HG02870 (cell line): Measurements from ENCODE around the gene OR5D18.
"Not testable (repeated sequence)": the region's sequence is repeated elsewhere in the genome, so short reads cannot be mapped to it uniquely, and the experiment has no call there.

Source experiments
- ATAC-seq: cut with Tn5 transposase; IDR thresholded peaks from one replicate; pipeline ENCODE4 v1.9.1; 2021; ENCODE audit warnings: mild to moderate bottlenecking, moderate library complexity; ENCODE audit not compliant: unreplicated experiment

The OR5D18 gene

DNA sequence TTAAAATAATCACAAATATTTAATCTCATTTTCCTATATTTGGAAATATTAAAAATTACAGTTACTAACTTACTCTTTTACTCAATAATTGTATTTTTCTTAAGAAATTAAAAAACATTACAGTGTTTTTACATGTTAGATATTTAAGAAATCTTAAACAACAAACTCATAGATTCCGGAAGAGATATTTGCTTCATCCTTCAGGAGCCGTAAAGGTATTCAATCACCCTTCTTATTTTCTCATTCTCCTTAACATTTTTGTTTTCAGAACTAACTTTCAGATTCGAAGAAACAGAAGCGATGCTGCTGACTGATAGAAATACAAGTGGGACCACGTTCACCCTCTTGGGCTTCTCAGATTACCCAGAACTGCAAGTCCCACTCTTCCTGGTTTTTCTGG lies at the start of gene OR5D18:
TSS of gene OR5D18 (plus strand) at position 301 of the 400 bp plus-strand sequence. CDS start at position 301, 0 bp downstream.
- ATAC-seq, result no peak

DNA sequence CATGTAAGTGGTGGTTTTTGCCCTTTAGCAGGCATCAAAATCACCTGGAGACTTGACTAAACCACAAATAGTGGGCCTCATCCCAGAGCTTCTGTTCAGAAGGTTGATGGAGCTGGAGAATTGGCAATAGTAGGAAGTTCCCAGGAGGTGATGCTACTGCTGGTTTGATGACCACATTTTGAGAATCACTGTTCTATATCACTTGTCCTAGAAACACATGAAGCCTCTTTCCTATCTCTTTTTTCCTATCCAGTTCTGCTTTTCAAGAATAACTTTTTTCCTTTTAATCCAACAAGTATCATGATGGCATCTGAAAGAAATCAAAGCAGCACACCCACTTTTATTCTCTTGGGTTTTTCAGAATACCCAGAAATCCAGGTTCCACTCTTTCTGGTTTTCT lies 46.3 kb upstream of the OR5D18 start, which contains the start of gene OR5D13:
TSS of gene OR5D13 (plus strand) at position 301 of the 400 bp plus-strand sequence. CDS start at position 301, 0 bp downstream.
- ATAC-seq, result no peak

GRCh38 chr11:55791606-55792005 lies 27.8 kb upstream of the OR5D18 start:
- no peak for ATAC-seq

GRCh38 chr11:55793321-55793720 lies 26.1 kb upstream of the OR5D18 start:
- ATAC-seq, result no peak

DNA sequence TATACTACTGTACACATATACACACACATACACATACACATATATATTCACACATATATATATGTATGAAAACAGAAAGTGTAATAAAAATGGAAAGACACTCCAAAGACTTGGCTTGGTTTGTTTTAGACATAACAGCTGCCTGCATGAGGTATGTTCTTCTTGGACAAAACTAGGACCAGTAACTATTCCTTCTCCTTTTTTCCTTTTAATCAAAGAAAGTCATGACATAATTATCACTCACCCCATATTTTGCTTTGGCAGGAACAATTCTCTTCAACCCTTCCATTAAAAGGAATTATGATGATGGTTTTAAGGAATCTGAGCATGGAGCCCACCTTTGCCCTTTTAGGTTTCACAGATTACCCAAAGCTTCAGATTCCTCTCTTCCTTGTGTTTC lies 24.2 kb upstream of the OR5D18 start, which contains the start of gene OR5D14:
TSS of gene OR5D14 (plus strand) at position 301 of the 400 bp plus-strand sequence. CDS start at position 301, 0 bp downstream.
- ATAC-seq, result no peak

- ATAC-seq, result no peak
Observed at GRCh38 chr11:55806248-55806647, 13.2 kb upstream of the OR5D18 start.

DNA sequence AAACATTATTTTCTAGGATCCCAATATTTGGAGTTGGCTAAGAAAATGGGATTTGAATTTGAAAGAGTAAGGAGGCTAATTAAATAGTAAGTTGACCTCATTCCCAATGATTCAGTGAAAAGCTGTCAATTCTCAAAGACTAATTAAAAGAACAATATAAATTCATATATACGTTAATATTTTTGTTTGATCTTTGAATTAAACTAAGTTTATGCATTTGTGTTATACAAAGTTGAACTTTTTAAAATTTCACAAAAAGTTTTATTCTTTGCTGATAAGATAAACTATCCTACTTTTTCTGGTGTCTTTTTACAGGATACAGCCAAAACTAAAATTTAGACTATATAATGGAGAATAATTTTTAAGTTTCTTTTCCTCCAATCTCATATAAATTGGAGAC lies 8.4 kb upstream of the OR5D18 start, which contains the start of gene OR5L1:
TSS of gene OR5L1 (plus strand) at position 301 of the 400 bp plus-strand sequence. CDS start 100 bp downstream, outside the sequence.
- no peak for ATAC-seq

DNA sequence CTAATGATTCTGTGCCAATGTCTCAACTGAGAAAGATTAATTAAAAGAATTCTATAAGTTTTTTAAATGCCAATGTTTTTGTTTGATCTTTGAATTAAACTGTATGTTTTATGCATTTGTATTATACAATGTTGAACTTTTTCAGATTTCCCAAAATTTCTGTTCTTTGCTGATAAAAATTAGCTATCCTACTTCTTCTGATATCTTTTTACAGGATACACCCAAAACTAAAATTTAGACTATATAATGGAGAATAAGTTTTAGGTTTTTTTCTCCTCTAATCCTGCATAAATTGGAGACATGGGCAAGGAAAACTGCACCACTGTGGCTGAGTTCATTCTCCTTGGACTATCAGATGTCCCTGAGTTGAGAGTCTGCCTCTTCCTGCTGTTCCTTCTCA lies 7.5 kb downstream of the OR5D18 start, which contains the start of gene OR5L2:
TSS of gene OR5L2 (plus strand) at position 301 of the 400 bp plus-strand sequence. CDS start at position 301, 0 bp downstream.
- ATAC-seq, result no peak

DNA sequence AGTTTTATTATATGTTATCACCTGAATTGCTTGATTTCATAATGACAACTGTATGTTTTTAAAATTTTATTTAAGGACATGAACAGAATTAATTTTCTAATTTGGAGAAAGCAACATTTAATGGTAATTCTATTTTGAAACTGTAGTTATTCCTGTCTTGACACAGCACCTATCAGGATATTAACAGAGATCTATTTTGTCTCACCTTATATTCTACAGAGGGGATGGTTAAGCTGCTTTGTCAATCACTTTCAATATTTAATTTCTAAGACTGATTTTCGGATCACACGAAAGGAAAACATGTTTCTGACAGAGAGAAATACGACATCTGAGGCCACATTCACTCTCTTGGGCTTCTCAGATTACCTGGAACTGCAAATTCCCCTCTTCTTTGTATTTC lies 19.0 kb downstream of the OR5D18 start, which contains the start of gene OR5D16:
TSS of gene OR5D16 (plus strand) at position 301 of the 400 bp plus-strand sequence. CDS start at position 301, 0 bp downstream.
- ATAC-seq, result no peak

DNA sequence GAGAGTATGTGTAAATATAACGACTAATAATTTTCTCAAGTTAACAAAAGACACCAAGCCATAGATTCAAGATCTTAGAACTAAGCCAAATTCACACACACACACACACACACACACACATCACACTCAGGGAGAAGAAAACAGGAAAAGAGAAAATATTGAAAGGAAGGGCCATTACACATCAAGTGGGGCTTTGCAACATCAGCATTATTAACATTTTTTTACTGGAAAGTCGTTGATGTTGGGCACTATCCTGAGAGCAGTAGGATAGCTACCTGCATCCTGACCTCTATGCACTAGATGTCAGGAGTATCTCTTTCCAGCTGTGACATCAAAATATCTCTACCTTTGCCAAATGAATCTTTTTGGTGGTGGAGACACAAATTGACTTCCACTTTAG lies 28.0 kb downstream of the OR5D18 start:
- ATAC-seq, result no peak

GRCh38 chr11:55849037-55849436 lies 29.6 kb downstream of the OR5D18 start:
- no peak for ATAC-seq

DNA sequence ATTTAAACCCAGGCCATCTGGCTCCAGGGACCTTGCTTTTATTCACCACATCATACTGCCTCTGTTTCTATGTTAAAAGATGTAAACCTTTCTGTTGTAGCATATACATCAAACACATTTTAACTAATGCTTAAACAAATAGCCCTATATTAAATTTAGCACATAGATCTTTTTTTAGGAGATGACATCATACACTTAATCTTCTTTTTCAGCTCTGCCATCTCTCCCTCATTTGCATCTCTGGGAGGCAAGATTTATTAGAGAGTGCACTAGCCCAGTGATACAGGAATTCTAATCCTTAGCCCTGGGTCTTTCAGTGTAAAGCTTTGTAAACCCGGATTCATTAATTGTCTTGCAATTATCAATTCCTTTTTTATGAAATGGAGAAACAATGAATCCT lies 32.7 kb downstream of the OR5D18 start:
- ATAC-seq, result no peak

- no peak for ATAC-seq
Observed at GRCh38 chr11:55854704-55855103, 35.3 kb downstream of the OR5D18 start.

DNA sequence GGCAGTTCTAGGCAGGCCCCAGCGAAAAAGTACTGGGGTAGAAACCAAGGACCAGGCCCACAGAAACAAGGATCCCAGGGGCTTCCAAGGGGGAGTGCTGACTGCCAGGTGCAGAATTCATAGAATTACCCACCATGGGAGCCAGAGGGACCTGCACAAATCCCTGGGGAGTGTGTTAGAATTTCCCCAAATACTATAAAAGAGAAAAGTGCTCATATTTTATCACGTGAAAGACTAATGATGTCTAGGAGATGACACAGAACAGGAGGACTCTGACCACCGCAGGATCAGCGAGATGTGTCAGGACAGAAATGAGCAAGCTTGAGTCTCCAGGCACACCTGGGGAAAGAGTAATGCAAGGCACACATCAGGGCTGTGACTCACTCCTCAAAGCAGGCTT lies 47.9 kb downstream of the OR5D18 start:
- ATAC-seq, result not testable (repeated sequence)
